NCI-H524 treated with DMSO at 0.1 percent for 48 hours (cell line): ENCODE measurements around the gene FZD10.

Experiments used
- DNase-seq: peaks from one replicate; lab custom pipeline; 2025; lab: John Stamatoyannopoulos, UW

FZD10 gene

GRCh38 chr12:130154276-130155070 is 7.8 kb upstream of the FZD10 start:
- DNase-seq: peak; percentile 35

GRCh38 chr12:130155416-130156073 is 6.7 kb upstream of the FZD10 start:
- no peak for DNase-seq

- DNase-seq: no peak
Observed at GRCh38 chr12:130156652-130157275, 5.5 kb upstream of the FZD10 start.

GRCh38 chr12:130157998-130158753 is 4.1 kb upstream of the FZD10 start:
- DNase-seq: no peak

GRCh38 chr12:130158754-130159059 is 3.6 kb upstream of the FZD10 start:
- no peak for DNase-seq

- no peak for DNase-seq
Observed at GRCh38 chr12:130160306-130160705, 2.0 kb upstream of the FZD10 start.

- DNase-seq: no peak
Observed at GRCh38 chr12:130160711-130161231, 1.5 kb upstream of the FZD10 start.

- no peak for DNase-seq
Observed at GRCh38 chr12:130161261-130162243, 712 bp upstream of the FZD10 start.

- DNase-seq: no peak
Observed at GRCh38 chr12:130162745-130163460, 639 bp downstream of the FZD10 start.

GRCh38 chr12:130163461-130164215 is 1.4 kb downstream of the FZD10 start:
- DNase-seq: no peak

- no peak for DNase-seq
Observed at GRCh38 chr12:130164216-130164542, 1.9 kb downstream of the FZD10 start.

- DNase-seq: no peak
Observed at GRCh38 chr12:130164936-130165335, 2.7 kb downstream of the FZD10 start.

- no peak for DNase-seq
Observed at GRCh38 chr12:130166306-130166705, 4.0 kb downstream of the FZD10 start.

- no peak for DNase-seq
Observed at GRCh38 chr12:130167537-130167936, 5.3 kb downstream of the FZD10 start.

- DNase-seq: no peak
Observed at GRCh38 chr12:130169256-130169655, 7.0 kb downstream of the FZD10 start.

GRCh38 chr12:130169924-130170323 is 7.7 kb downstream of the FZD10 start:
- DNase-seq: no peak

- DNase-seq: no peak
Observed at GRCh38 chr12:130170611-130171010, 8.3 kb downstream of the FZD10 start.

- DNase-seq: no peak
Observed at GRCh38 chr12:130177635-130178242, 15.5 kb downstream of the FZD10 start.

- no peak for DNase-seq
Observed at GRCh38 chr12:130178282-130178681, 16.0 kb downstream of the FZD10 start.
